Sigmoid colon (tissue), 4 donors: Measurements from ENCODE around the gene ADARB2.

Source experiments
- CTCF ChIP-seq, 4 experiments: fragments of 450-650 bp in 3 of 4; fragments of 200-600 bp in 1 of 4; IDR thresholded peaks; one replicate each; pipeline ENCODE4 v1.5.1; 2016 to 2019; ENCODE audit warnings: antibody characterized with exemption in 4 of 4, mild to moderate bottlenecking in 3 of 4, moderate library complexity in 2 of 4
- EP300 ChIP-seq, 4 donors: sonication (generic); formaldehyde crosslinking; IDR thresholded peaks; one replicate each; pipeline ENCODE4 v1.6.1; 2017; ENCODE audit warnings: antibody characterized with exemption in 4 of 4
- POLR2A ChIP-seq, 2 donors: fragments of 450-650 bp; IDR thresholded peaks; one replicate each; pipeline ENCODE4 v1.6.1; 2016; ENCODE audit warnings: antibody characterized with exemption in 2 of 2, mild to moderate bottlenecking in 2 of 2, moderate library complexity in 2 of 2
- POLR2AphosphoS5 ChIP-seq, 4 donors: sonication (generic); formaldehyde crosslinking; IDR thresholded peaks; one replicate each; pipeline ENCODE4 v1.6.1; 2017; ENCODE audit warnings: antibody characterized with exemption in 4 of 4

GRCh38 chr10:1739751-1740150 lies 2.4 kb upstream of the ADARB2 start:
- TF ChIP-seq EP300 (IDR thresholded peaks at IDR 0.05) (no peak), CTCF (IDR thresholded peaks at IDR 0.05) (no peak), POLR2AphosphoS5 (IDR thresholded peaks at IDR 0.05) (no peak), POLR2A (IDR thresholded peaks at IDR 0.05) (no peak)
